Endothelial cell (in vitro differentiated cells): ENCODE results near the gene CD248. TPM values are rescaled to one million over a fixed set of nuclear protein-coding genes. Genes with fewer than 3 reads are reported as not detected.

Source experiments
- DNase-seq: peaks from one replicate; pipeline ENCODE4 v3.0.0; 2021; ENCODE audit warnings: low spot score
- H3K27ac Mint-ChIP-seq: one replicate; pipeline ENCODE4 v1.8.0; 2021; ENCODE audit warnings: mixed read lengths, inconsistent platforms; ENCODE audit not compliant: unreplicated experiment
- H3K27me3 Mint-ChIP-seq: one replicate; pipeline ENCODE4 v1.8.0; 2021; ENCODE audit warnings: mild to moderate bottlenecking, moderate library complexity, mixed read lengths, inconsistent platforms; ENCODE audit not compliant: unreplicated experiment
- H3K36me3 Mint-ChIP-seq: one replicate; pipeline ENCODE4 v1.8.0; 2021; ENCODE audit warnings: mild to moderate bottlenecking, low read depth, mixed read lengths, inconsistent platforms; ENCODE audit not compliant: unreplicated experiment
- H3K4me1 Mint-ChIP-seq: one replicate; pipeline ENCODE4 v1.8.0; 2021; ENCODE audit warnings: mild to moderate bottlenecking, mixed read lengths, inconsistent platforms; ENCODE audit not compliant: unreplicated experiment
- H3K4me3 Mint-ChIP-seq: one replicate; pipeline ENCODE4 v1.8.0; 2021; ENCODE audit warnings: mild to moderate bottlenecking, mixed read lengths, inconsistent platforms; ENCODE audit not compliant: unreplicated experiment
- H3K9me3 Mint-ChIP-seq: one replicate; pipeline ENCODE4 v1.8.0; 2021; ENCODE audit warnings: mixed read lengths, inconsistent platforms; ENCODE audit not compliant: unreplicated experiment
- total RNA-seq: library from RNA; stranded (reverse); fragmentation: NEBNext Ultra II Directional; extraction: Animal tissue kit (Norgen Biotek cat#: 25700); gene quantifications from one replicate; pipeline ENCODE4 v1.2.1, GENCODE V29; 2021; ENCODE audit not compliant: unreplicated experiment
- TF ChIP-seq, protein P1 (sequence below): fragments of 200-600 bp; sonication (generic); IDR thresholded peaks from one replicate; pipeline ENCODE4 v1.5.0; 2021; ENCODE audit warnings: antibody characterized with exemption; ENCODE audit not compliant: unreplicated experiment

The CD248 gene
- total RNA-seq, 1 donor from 2014 or later, result 2.9 TPM

GRCh38 chr11:66339686-66340483 lies 23.0 kb upstream of the CD248 start:
- H3K27me3 Mint-ChIP-seq, result peaks cover 17% of the 10 kb centered on the region
- peaks cover 18% of the 10 kb centered on the region for H3K4me1 Mint-ChIP-seq
- peaks cover 21% of the 10 kb centered on the region for H3K36me3 Mint-ChIP-seq
- no peak for DNase-seq
- no peak overlapping the region for H3K4me3 Mint-ChIP-seq
- no peaks in the 10 kb centered on the region for H3K9me3 Mint-ChIP-seq
- no peak overlapping the region for H3K27ac Mint-ChIP-seq
- TF ChIP-seq, protein P1, sequence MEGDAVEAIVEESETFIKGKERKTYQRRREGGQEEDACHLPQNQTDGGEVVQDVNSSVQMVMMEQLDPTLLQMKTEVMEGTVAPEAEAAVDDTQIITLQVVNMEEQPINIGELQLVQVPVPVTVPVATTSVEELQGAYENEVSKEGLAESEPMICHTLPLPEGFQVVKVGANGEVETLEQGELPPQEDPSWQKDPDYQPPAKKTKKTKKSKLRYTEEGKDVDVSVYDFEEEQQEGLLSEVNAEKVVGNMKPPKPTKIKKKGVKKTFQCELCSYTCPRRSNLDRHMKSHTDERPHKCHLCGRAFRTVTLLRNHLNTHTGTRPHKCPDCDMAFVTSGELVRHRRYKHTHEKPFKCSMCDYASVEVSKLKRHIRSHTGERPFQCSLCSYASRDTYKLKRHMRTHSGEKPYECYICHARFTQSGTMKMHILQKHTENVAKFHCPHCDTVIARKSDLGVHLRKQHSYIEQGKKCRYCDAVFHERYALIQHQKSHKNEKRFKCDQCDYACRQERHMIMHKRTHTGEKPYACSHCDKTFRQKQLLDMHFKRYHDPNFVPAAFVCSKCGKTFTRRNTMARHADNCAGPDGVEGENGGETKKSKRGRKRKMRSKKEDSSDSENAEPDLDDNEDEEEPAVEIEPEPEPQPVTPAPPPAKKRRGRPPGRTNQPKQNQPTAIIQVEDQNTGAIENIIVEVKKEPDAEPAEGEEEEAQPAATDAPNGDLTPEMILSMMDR, result no peak

DNA sequence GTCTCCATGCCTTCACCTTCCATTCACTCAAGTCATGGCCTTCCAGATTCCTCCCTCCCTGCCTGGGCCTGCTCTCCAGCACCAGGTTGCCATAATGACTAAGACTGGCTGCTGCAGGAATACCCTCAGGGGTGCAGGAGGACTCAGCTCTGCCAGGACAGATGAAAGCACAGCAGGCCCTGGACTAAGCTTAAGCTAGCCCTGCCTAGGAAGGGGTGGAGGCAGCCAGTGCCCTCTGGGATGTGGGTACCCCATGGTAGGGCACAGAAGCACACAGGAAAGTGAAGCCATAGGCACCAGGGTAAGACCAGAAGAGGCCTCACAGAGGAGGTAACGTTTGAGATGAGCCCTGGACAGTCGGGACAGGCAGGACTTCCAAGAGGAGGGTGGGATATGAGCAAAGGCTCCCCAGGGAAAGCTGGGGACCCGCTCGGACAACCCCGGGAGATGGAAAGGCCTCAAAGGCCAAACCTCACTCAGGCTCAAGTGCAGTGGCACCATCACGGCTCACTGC lies 22.4 kb upstream of the CD248 start:
- Mint-ChIP-seq H3K4me1 (peaks cover 11% of the 10 kb centered on the region), H3K36me3 (peaks cover 21% of the 10 kb centered on the region), H3K27me3 (peaks cover 17% of the 10 kb centered on the region), H3K27ac (no peak overlapping the region), H3K9me3 (no peaks in the 10 kb centered on the region), H3K4me3 (peak overlapping the region; percentile 62)
- TF ChIP-seq, protein P1, result no peak
- DNase-seq, result no peak

- Mint-ChIP-seq H3K9me3 (no peaks in the 10 kb centered on the region), H3K36me3 (peaks cover 21% of the 10 kb centered on the region), H3K4me1 (peaks cover 7% of the 10 kb centered on the region), H3K4me3 (peak overlapping the region; percentile 62), H3K27me3 (peaks cover 15% of the 10 kb centered on the region), H3K27ac (no peak overlapping the region)
- DNase-seq, result no peak
- TF ChIP-seq, protein P1, result no peak
These were observed 21.7 kb upstream of the CD248 start for GRCh38 chr11:66338276-66339161.

DNA sequence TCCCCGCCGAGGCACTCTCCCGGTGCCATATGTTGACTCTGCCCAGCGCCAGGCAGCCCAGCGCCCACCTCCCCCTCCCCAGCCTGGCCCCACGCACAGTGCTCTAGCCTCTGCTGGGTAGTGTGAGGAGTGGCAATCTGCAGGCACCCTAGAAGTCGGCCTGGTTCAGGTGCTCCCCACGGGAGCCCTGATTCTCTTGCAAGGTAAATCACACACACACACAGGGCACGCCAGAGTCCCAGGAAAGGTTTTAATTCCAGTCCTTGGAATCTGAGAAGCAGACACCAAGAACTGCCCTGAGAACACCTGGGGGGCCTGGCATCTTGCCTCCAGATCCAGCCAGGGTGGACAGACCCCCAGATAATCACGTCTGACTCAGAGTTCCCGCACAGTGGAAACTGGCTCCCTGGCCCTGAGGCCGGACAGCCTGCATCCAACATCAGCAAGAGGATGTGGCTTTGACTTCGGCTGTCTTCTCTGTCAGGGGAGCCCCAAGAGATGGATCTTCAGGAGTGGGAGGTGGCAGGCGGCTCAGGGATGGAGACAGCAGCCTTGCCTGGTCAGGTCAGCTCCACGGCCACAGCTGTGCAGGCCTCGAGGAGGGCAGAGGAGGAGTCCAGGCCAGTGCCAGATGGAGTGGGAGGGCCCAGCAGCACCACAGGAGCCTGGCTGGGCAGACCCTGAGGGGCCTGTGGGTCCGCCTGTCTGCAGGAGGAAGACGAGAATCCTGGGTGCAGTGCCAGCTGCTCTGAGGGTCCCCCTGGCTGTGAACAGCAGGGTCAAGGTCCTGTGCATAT lies 20.5 kb upstream of the CD248 start:
- H3K9me3 Mint-ChIP-seq, result no peaks in the 10 kb centered on the region
- no peak overlapping the region for H3K4me3 Mint-ChIP-seq
- TF ChIP-seq, protein P1, result no peak
- H3K27ac Mint-ChIP-seq, result peak overlapping the region; percentile 74
- H3K27me3 Mint-ChIP-seq, result peaks cover 16% of the 10 kb centered on the region
- peaks cover 7% of the 10 kb centered on the region for H3K4me1 Mint-ChIP-seq
- no peak for DNase-seq
- H3K36me3 Mint-ChIP-seq, result peaks cover 15% of the 10 kb centered on the region
